Uterus (tissue), 2 donors: ENCODE measurements around the gene SPEG.

Experiments
- POLR2A ChIP-seq, 2 donors: fragments of 450-650 bp; IDR thresholded peaks; one replicate each; pipeline ENCODE4 v1.6.1; 2016; ENCODE audit warnings: antibody characterized with exemption in 2 of 2, mild to moderate bottlenecking in 1 of 2, moderate library complexity in 1 of 2
- TF ChIP-seq, protein P1 (sequence below), 4 experiments: fragments of 200-600 bp in 2 of 4; fragments of 450-650 bp in 2 of 4; sonication (generic) in 2 of 4; IDR thresholded peaks; one replicate each; pipeline ENCODE4 v1.5.1; 2016 to 2019; ENCODE audit warnings: antibody characterized with exemption in 4 of 4, mild to moderate bottlenecking in 2 of 4, moderate library complexity in 1 of 4

DNA sequence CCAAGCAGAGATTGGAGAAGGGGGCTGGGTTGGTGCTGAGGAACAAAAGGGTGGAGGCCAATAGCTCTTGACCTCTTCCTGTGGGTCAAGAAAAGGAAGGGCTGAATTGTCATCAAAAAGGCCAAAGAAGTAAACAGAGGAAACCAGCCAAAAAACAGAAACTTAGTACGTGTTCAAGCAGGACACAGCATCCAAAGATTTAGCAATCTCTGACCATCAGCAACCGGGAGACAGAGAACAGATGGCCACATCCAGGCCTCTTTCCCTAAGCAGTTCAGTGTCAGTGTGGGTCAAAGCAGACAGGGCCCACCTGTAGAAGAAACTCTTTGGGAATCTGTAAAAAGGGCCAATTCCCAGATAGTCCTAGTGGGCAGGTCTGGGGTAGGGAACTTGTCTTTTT lies 49.8 kb upstream of the SPEG start:
- TF ChIP-seq, protein P1, sequence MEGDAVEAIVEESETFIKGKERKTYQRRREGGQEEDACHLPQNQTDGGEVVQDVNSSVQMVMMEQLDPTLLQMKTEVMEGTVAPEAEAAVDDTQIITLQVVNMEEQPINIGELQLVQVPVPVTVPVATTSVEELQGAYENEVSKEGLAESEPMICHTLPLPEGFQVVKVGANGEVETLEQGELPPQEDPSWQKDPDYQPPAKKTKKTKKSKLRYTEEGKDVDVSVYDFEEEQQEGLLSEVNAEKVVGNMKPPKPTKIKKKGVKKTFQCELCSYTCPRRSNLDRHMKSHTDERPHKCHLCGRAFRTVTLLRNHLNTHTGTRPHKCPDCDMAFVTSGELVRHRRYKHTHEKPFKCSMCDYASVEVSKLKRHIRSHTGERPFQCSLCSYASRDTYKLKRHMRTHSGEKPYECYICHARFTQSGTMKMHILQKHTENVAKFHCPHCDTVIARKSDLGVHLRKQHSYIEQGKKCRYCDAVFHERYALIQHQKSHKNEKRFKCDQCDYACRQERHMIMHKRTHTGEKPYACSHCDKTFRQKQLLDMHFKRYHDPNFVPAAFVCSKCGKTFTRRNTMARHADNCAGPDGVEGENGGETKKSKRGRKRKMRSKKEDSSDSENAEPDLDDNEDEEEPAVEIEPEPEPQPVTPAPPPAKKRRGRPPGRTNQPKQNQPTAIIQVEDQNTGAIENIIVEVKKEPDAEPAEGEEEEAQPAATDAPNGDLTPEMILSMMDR (IDR thresholded peaks at IDR 0.05): no peak
- TF ChIP-seq POLR2A (IDR thresholded peaks at IDR 0.05): no peak
